ENCODE results near the gene CDH22.

Gene CDH22

DNA sequence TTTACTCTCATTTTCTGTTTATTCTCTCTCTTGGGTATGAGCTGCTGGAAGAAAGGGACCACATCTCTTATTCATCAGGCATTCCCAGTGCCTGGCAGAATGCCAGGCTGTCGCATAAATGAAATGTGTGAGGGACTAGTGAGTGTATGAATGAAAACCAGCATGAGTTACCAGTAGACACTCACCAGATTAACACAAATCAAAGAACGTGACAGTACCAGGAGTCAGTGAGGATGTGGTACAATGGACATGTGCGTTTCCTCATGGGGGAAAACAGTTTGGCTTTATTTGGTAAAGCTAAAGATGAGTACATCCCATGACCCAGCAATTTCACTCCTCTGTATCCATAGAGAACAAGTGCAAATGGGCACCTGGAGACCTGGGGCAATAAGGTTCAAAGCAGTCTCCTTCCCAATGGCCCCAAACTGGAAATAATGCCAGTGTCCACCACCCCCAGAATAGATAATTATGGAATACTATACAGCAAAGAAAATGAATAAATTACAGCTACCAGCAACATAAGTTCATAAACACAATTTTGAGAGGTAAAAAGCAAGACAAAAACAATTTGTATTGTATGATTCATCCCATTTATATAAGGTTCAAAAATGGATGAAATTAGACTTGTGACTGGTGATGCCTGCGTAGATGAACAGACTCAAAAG lies 93.3 kb downstream of the CDH22 start:
- DNase-seq (ENCODE audit: low spot score), result no peak

- DNase-seq (ENCODE audit: low spot score), result no peak
Observed at GRCh38 chr20:46213946-46214823, 94.1 kb downstream of the CDH22 start.

GRCh38 chr20:46212876-46213275 lies 95.4 kb downstream of the CDH22 start:
- DNase-seq (ENCODE audit: low spot score), result no peak

GRCh38 chr20:46212252-46212651 lies 96.0 kb downstream of the CDH22 start:
- no peak for DNase-seq (ENCODE audit: low spot score)

DNA sequence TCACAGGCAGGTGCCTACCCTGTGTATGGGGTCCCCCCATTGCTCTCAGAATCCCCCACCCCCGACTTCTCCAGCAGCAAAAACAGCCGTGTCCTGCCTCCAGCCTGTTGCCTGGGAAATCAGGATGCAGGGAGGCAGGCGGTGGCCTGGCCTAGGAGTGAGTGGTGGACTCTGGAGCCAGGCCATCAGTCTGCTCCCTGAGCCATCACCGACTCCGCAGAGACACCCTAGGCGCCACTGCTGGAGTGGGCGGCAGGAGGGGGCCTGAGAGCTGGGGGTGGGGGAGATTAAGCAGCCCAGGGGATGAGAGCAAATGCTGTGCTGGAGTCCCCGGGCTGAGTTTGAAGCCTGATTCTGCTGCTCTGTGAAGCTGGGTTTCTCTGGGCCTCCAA lies 97.0 kb downstream of the CDH22 start:
- no peak for DNase-seq (ENCODE audit: low spot score)

GRCh38 chr20:46210672-46211330 lies 97.5 kb downstream of the CDH22 start:
- no peak for DNase-seq (ENCODE audit: low spot score)

DNA sequence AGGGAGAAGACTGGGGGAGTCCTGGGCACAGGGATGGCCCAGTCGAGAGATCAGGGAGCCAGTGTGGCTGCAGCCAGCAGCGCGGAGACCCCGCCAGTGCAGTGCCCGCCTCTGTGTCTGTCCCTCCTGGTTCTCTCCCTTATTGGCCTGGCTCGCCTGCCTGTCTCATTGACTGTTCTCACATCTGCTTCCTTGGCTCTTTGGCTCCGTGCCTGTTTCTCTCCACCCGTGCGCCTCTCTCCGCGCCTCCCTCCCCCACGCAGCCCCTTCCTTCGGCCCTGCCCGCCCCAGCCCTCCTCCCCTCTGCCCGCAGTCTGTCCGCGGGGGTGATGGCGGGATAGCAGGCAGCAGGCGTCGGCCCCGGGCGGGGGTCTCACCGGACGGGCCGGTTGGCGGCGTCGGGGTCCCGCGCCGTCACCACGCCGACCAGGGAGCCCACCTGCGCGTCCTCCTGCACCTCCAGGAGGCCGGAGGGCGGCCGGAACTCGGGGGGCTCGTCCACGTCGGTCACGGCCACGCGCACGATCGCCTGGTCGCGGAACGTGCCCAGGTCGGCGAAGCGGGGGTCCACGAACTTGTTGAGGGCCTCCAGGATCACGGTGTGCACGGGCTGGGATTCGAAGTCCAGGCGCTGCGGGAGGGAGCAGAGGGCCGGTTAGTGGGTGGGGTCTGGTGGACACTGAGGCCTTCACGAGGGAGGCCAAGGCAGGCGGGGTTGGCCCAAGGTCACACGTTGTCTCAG lies 98.2 kb downstream of the CDH22 start:
- DNase-seq (ENCODE audit: low spot score), result no peak

- no peak for DNase-seq (ENCODE audit: low spot score)
Observed at GRCh38 chr20:46207793-46208192, 100.5 kb downstream of the CDH22 start.

DNA sequence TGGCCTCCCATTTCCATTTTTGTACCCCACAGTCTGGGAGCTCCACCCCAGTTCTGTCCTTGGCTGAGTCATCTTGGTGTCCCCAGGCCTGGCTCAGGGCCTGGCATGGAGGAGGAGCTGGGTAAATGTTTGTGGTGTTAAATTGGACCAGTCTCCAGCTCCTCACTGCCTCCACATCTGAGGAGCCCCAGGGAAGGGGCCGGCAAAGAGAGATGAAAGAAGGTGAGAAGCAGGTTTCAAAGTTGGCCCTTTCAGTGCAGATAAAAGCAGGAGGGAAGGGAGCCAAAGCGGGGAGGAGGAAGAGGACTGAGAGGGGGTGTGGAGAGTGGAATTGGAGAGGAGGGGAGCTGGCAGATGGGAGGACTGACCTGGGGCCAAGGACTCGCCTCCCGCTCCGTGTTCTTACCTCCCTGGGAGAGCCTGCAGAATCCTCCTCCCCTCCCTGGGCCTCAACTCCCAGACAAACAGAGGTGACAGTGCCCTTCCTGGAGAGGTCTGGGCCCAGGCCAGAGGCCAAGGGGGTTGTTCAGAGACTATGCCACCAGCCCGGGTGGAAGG lies 101.2 kb downstream of the CDH22 start:
- no peak for DNase-seq (ENCODE audit: low spot score)

GRCh38 chr20:46206025-46206424 lies 102.3 kb downstream of the CDH22 start:
- DNase-seq (ENCODE audit: low spot score), result peak; percentile 15

DNA sequence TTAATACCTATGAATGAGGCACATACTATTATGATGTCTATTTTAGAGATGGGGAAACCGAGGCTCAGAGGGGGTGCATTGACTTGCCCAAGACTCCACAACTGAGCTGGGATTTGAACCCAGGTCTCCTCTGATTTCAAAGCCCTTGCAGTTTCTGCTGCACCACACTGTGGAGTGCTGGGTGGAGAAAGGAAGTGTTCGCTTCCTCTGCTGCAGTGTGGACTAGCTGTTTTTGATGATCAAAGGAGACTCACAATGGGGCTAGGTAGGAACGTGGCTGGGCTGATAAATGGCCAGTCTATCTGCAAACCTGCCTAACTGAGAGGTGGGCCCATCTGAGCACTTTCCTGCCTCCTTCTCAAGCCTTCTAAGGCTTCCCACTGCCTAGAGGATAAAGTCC lies 102.9 kb downstream of the CDH22 start:
- DNase-seq (ENCODE audit: low spot score), result no peak

DNA sequence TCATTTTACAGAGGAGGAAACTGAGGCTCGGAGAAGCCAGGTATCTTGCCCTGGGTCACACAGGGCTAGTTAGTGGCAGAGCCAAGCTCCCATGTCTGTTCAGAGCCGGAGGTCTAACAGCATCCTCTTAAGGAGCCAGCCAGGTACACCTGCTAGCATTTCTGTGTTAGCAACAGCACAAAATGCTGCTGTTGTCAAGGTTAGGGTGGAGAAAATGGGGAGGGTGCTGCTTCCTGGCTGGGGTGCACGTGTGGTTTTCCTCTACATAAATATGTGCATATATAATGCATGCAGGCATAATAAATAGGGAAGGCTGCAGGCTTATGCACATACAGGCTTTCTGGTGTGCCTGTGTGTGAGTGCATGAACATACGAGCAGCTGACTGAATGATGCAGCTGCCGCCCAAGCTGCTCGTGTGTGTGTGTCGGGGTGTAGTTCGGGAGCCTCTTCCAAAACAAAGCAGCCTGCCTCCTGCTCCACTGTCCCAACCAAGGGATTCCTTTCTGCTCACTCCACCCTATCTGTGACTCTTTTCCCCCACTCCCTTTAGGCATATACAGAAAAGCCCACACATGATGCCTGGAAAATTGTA lies 103.6 kb downstream of the CDH22 start:
- peak; percentile 1 for DNase-seq (ENCODE audit: low spot score)

- no peak for DNase-seq (ENCODE audit: low spot score)
Observed at GRCh38 chr20:46203510-46203837, 104.8 kb downstream of the CDH22 start.

DNA sequence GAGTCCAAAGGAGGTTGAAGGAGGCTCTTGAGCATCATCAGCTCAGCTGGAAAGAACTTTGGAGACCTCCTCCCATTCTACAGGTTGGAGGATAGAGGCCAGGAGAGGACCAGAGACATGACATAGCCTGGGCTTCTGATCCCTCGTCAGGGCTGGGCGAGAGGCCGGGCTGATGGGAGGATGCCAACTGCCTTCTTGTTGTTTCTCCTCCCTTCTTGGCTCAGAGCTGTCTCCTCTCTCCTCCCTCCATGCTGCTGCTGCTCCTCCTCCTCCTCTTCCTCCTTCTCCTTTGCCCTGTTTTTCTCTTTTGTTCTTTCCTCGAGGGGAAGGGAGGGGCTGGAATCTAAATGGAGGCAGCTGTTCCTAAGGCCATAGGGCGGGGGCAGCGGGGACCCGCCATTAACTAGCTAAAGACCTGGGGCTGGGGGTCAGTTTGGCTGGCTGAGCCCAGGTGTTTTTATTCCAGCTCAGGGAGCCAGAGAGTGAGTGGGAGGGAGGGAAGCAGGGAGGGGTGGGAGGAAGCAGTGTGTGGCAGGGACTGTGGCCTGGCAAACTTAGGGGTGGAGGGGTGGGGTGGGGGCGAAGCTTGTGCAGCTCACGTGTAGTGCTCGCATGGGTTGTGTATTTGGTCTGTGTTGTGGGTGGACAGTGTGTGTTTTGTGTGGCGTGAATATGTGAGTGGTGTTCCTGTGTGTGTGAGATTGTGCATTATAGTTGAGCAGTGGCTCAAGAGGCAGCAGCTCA lies 105.4 kb downstream of the CDH22 start:
- DNase-seq (ENCODE audit: low spot score), result no peak

DNA sequence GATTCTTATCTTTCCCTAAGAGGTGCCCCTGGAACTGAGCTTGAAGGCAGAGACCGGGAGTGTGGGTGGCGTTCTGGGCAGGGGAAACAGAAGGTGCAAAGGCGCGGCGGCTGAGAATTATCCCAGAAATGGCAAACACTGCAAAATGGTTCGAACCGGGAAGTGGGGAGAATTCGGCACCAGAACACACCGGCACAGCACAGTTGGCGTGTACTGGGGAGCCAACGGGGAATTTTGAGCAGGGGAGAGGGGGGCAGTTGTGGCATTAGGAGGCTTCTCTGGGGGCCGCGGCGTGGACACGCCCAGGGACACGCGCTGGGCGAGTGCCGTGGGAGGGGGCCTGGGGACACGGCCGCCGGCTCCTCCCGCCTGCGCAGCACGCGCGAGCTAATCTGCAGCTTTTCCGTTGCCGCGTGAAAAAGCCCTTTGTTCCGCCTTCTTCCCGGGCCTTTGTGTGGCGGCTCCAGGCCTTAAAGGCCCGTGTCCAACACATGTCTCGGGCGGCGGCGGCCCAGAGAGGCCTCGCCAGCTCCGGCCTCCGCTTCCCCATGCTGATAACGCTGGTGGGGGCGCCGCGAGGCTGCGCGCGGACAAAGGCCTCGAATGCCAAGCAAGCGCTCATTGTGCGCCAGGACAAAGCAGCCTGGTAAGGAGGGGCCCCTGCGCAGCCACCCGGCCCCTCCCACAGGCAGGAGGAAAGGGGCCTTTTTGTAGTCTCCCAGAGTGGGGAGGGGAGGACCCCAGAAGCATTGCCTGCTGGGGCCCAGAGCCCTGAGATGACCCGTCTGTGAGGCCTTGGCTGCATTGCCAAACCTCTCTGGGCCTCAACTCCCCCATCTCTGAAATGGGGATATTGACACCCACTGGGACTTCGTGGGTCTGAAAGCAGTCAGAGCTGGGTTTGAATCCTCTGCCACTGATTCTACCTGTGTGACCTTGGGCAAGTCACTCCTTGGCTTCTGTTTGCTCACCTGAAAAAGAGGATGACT lies 107.4 kb downstream of the CDH22 start:
- no peak for DNase-seq (ENCODE audit: low spot score)

- no peak for DNase-seq (ENCODE audit: low spot score)
Observed at GRCh38 chr20:46199198-46199597, 109.1 kb downstream of the CDH22 start.

- no peak for DNase-seq (ENCODE audit: low spot score)
Observed at GRCh38 chr20:46196990-46197389, 111.3 kb downstream of the CDH22 start.

DNA sequence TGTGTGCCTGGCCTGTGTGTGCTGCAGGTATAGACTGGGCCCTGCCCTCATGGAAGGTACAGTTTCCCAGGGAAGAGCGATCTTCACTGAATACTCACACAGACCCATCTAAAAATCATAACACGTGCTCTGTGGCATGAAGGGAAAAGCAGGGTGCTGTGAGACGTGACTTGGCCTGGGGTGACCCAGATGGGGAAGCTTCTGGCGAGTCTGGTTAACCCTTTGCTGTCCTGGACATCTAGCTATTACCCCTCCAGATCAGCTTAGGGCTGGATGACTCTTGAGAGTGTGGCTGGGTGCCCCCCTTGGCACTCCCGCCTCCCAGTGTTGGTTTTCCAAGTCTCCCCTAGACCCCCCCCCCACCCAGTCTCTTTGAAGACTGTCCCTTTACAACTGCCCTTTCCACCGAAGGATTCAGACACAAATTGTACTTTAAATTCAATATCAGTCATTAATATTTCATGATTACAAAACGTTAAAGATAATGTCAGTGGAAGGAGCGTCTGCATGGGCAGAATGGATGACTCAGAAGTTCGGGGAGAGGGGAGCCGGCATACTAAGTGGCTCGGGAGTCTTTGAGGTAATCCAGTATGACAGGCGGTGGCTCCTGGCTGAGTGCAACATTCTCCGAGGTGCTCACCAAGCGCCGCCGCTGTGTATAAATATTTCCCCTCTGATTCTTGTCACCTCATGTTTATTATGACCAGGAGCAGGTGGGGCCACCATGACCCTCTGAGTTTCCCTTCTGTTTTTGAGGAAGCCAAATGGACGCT lies 112.8 kb downstream of the CDH22 start:
- DNase-seq (ENCODE audit: low spot score), result no peak

- DNase-seq (ENCODE audit: low spot score), result no peak
Observed at GRCh38 chr20:46194409-46194808, 113.9 kb downstream of the CDH22 start.
